Esophagus (tissue), 2 donors: ENCODE measurements around the gene OR5M11. TPM values are rescaled to one million over a fixed set of nuclear protein-coding genes. Genes with fewer than 3 reads are reported as not detected.
"Not testable (repeated sequence)": the region's sequence is repeated elsewhere in the genome, so short reads cannot be mapped to it uniquely, and the experiment has no call there.

ENCODE experiments used
- H3K27ac ChIP-seq, 2 donors: one replicate each; pipeline ENCODE4 v1.5.1; 2013; ENCODE audit warnings: low read depth in 2 of 2, mild to moderate bottlenecking in 2 of 2, inconsistent platforms in 1 of 2, low read length in 1 of 2, moderate library complexity in 1 of 2
- H3K27me3 ChIP-seq, 2 donors: one replicate each; pipeline ENCODE4 v1.6.1; 2013; ENCODE audit warnings: low read length in 2 of 2, control low read depth in 1 of 2, mild to moderate bottlenecking in 1 of 2; ENCODE audit not compliant: insufficient read depth in 2 of 2, control insufficient read depth in 1 of 2
- H3K36me3 ChIP-seq, 2 donors: one replicate each; pipeline ENCODE4 v1.6.1; 2013; ENCODE audit warnings: low read length in 1 of 2; ENCODE audit not compliant: control insufficient read depth in 2 of 2, insufficient read depth in 2 of 2
- H3K4me1 ChIP-seq, 2 donors: one replicate each; pipeline ENCODE4 v1.6.1; 2013; ENCODE audit warnings: low read length in 1 of 2; ENCODE audit not compliant: control insufficient read depth in 2 of 2, insufficient read depth in 2 of 2
- H3K4me3 ChIP-seq, 2 donors: one replicate each; pipeline ENCODE4 v1.5.1; 2013; ENCODE audit warnings: low read length in 2 of 2, mild to moderate bottlenecking in 2 of 2, low read depth in 1 of 2, moderate library complexity in 1 of 2
- H3K9me3 ChIP-seq, 2 donors: one replicate each; pipeline ENCODE4 v1.6.1; 2013; ENCODE audit warnings: mild to moderate bottlenecking in 2 of 2, low read depth in 1 of 2, low read length in 1 of 2, moderate library complexity in 1 of 2; ENCODE audit not compliant: control insufficient read depth in 2 of 2, insufficient read depth in 1 of 2
- WGBS, 2 donors: extraction: QIAGEN DNeasy Blood & Tissue Kit; methylation state at CpG; one replicate each; pipeline ENCODE4 v1.1.7; 2013; 5-methylcytosine and 5-hydroxymethylcytosine counted together
- polyA plus RNA-seq, 2 donors: library from polyadenylated mRNA; stranded (reverse); fragments of 200-250 nt; gene quantifications; one replicate each; pipeline ENCODE4 v1.2.3, GENCODE V29; 2013
- donor health status: healthy with polysubstance abuse.
- donor health status: Bipolar disorder and iron deficiency.

Gene OR5M11
- polyA plus RNA-seq, result not detected

GRCh38 chr11:56543157-56543556 is at the start of gene OR5M11:
Gene OR5M11, minus strand, starts transcription at chr11:56543257. Its CDS starts 0 bp downstream, at chr11:56543257.
- WGBS, 2 donors, result 82 to 83% methylated on average over 2 of the region's 2 CpGs
- Histone ChIP-seq H3K27ac (no peak within 1 kb of the TSS), H3K9me3 (peaks cover 0 to 2% of the 10 kb centered on the region in 2 donors)

GRCh38 chr11:56592088-56592717 is 49.1 kb upstream of the OR5M11 start:
- H3K36me3 ChIP-seq, H3K4me1 ChIP-seq, H3K27me3 ChIP-seq, H3K4me3 ChIP-seq, H3K9me3 ChIP-seq, H3K27ac ChIP-seq: not testable (repeated sequence)
- WGBS, 2 donors, result 92 to 93% methylated on average over 20 of the region's 20 CpGs

More at GRCh38 chr11:56543157-56543556, at the start of gene OR5M11:
- no peaks in the 10 kb centered on the region for H3K36me3 ChIP-seq
- H3K4me1 ChIP-seq, result no peaks in the 10 kb centered on the region
- no peak within 1 kb of the TSS for H3K4me3 ChIP-seq
- no peaks in the 10 kb centered on the region for H3K27me3 ChIP-seq

GRCh38 chr11:56577621-56578020 is 34.6 kb upstream of the OR5M11 start, which contains the start of gene OR5M10:
Gene OR5M10, minus strand, starts transcription at chr11:56577721. Its CDS starts 0 bp downstream, at chr11:56577721.
- Histone ChIP-seq H3K9me3 (no peaks in the 10 kb centered on the region), H3K27ac (no peak within 1 kb of the TSS), H3K4me3 (no peak within 1 kb of the TSS), H3K36me3 (no peaks in the 10 kb centered on the region), H3K27me3 (no peaks in the 10 kb centered on the region), H3K4me1 (no peaks in the 10 kb centered on the region)
- 35 to 40% methylated on average over 3 of the region's 3 CpGs for WGBS, 2 donors

- Histone ChIP-seq H3K36me3 (no peaks in the 10 kb centered on the region), H3K4me1 (no peaks in the 10 kb centered on the region), H3K27ac (no peak overlapping the region), H3K9me3 (peaks cover 0 to 3% of the 10 kb centered on the region in 2 donors), H3K27me3 (no peaks in the 10 kb centered on the region), H3K4me3 (no peak overlapping the region)
- WGBS, 2 donors, result 70 to 74% methylated on average over 6 of the region's 6 CpGs
Observed at GRCh38 chr11:56558574-56558973, 15.5 kb upstream of the OR5M11 start.

GRCh38 chr11:56554691-56555090 is 11.6 kb upstream of the OR5M11 start:
- not testable (repeated sequence) for H3K4me3 ChIP-seq, H3K27ac ChIP-seq, H3K9me3 ChIP-seq, H3K4me1 ChIP-seq, H3K27me3 ChIP-seq, H3K36me3 ChIP-seq
- WGBS, 2 donors, result 78 to 84% methylated on average over 12 to 13 of the region's 13 CpGs

- H3K27me3 ChIP-seq, result no peaks in the 10 kb centered on the region
- no peaks in the 10 kb centered on the region for H3K36me3 ChIP-seq
- H3K9me3 ChIP-seq, result peaks cover 0 to 2% of the 10 kb centered on the region in 2 donors
- no peaks in the 10 kb centered on the region for H3K4me1 ChIP-seq
- H3K4me3 ChIP-seq, result no peak overlapping the region
- WGBS, 2 donors, result 71 to 74% methylated on average over 6 of the region's 6 CpGs
- H3K27ac ChIP-seq, result no peak overlapping the region
Observed at GRCh38 chr11:56545531-56545930, 2.5 kb upstream of the OR5M11 start.

GRCh38 chr11:56543739-56544138 is 682 bp upstream of the OR5M11 start:
- Histone ChIP-seq H3K4me3 (no peak overlapping the region), H3K36me3 (no peaks in the 10 kb centered on the region), H3K27me3 (no peaks in the 10 kb centered on the region), H3K4me1 (no peaks in the 10 kb centered on the region), H3K27ac (no peak overlapping the region), H3K9me3 (peaks cover 0 to 2% of the 10 kb centered on the region in 2 donors)
- WGBS, 2 donors, result 91 to 98% methylated on average over 1 of the region's 1 CpG

GRCh38 chr11:56533054-56533740 is 9.9 kb downstream of the OR5M11 start:
- Histone ChIP-seq H3K27ac (no peak overlapping the region), H3K4me1 (no peaks in the 10 kb centered on the region), H3K9me3 (no peaks in the 10 kb centered on the region), H3K36me3 (no peaks in the 10 kb centered on the region), H3K27me3 (no peaks in the 10 kb centered on the region), H3K4me3 (no peak overlapping the region)
- WGBS, 2 donors, result 61 to 70% methylated on average over 3 of the region's 3 CpGs

GRCh38 chr11:56531856-56532255 is 11.2 kb downstream of the OR5M11 start:
- no peaks in the 10 kb centered on the region for H3K27me3 ChIP-seq
- H3K4me3 ChIP-seq, result no peak overlapping the region
- no peaks in the 10 kb centered on the region for H3K9me3 ChIP-seq
- no peak overlapping the region for H3K27ac ChIP-seq
- 60 to 77% methylated on average over 2 of the region's 2 CpGs for WGBS, 2 donors
- no peaks in the 10 kb centered on the region for H3K36me3 ChIP-seq
- no peaks in the 10 kb centered on the region for H3K4me1 ChIP-seq

- Histone ChIP-seq H3K9me3 (no peaks in the 10 kb centered on the region), H3K4me3 (no peak overlapping the region), H3K27me3 (no peaks in the 10 kb centered on the region), H3K27ac (no peak overlapping the region), H3K4me1 (no peaks in the 10 kb centered on the region), H3K36me3 (no peaks in the 10 kb centered on the region)
- WGBS, 2 donors, result 65 to 69% methylated on average over 5 of the region's 5 CpGs
Observed at GRCh38 chr11:56522008-56522407, 21.0 kb downstream of the OR5M11 start.
